ENCODE measurements around the gene LRRC61.

DNA sequence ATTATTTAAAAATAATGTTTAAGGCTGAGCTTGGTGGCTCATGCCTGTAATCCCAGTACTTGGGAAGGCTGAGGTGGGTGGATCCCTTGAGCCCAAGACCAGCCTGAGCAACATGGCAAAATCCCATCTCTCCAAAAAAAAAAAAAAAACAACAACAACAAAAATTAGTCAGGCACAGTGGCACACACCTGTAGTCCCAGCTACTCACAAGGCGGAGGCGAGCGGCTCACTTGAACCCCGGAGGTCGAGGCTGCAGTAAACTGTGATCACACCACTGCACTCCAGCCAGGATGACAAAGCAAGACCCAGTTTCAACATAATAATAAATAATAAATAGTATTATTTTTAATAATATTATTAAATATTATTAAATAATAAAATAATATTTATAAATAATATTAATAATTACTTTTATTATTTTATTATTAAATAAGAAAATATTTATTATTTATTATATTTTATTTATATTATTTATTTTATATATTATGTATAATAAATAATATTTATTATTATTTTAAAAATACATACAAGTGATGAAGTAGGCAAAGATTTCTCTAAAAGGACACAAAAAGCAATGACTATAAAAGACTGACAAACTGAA, 8.4 kb upstream of the LRRC61 start:
- no peak for TF ChIP-seq RAD21 (IDR thresholded peaks at IDR 0.05; ENCODE audit: low read length)
- TF ChIP-seq, protein P1, sequence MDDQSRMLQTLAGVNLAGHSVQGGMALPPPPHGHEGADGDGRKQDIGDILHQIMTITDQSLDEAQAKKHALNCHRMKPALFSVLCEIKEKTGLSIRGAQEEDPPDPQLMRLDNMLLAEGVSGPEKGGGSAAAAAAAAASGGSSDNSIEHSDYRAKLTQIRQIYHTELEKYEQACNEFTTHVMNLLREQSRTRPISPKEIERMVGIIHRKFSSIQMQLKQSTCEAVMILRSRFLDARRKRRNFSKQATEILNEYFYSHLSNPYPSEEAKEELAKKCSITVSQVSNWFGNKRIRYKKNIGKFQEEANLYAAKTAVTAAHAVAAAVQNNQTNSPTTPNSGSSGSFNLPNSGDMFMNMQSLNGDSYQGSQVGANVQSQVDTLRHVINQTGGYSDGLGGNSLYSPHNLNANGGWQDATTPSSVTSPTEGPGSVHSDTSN (IDR thresholded peaks at IDR 0.05): no peak
- TF ChIP-seq, protein P2, sequence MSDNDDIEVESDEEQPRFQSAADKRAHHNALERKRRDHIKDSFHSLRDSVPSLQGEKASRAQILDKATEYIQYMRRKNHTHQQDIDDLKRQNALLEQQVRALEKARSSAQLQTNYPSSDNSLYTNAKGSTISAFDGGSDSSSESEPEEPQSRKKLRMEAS (IDR thresholded peaks at IDR 0.05; ENCODE audit: low read depth): no peak
- TF ChIP-seq, protein P3, sequence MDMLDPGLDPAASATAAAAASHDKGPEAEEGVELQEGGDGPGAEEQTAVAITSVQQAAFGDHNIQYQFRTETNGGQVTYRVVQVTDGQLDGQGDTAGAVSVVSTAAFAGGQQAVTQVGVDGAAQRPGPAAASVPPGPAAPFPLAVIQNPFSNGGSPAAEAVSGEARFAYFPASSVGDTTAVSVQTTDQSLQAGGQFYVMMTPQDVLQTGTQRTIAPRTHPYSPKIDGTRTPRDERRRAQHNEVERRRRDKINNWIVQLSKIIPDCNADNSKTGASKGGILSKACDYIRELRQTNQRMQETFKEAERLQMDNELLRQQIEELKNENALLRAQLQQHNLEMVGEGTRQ (IDR thresholded peaks at IDR 0.05; ENCODE audit: borderline replicate concordance, low read depth, low read length): no peak
- no peak for TF ChIP-seq MXI1 (IDR thresholded peaks at IDR 0.05; ENCODE audit: low read depth, low read length)
- TF ChIP-seq NRF1 (IDR thresholded peaks at IDR 0.05; ENCODE audit: low read depth, low read length): no peak
- TF ChIP-seq, protein P4, sequence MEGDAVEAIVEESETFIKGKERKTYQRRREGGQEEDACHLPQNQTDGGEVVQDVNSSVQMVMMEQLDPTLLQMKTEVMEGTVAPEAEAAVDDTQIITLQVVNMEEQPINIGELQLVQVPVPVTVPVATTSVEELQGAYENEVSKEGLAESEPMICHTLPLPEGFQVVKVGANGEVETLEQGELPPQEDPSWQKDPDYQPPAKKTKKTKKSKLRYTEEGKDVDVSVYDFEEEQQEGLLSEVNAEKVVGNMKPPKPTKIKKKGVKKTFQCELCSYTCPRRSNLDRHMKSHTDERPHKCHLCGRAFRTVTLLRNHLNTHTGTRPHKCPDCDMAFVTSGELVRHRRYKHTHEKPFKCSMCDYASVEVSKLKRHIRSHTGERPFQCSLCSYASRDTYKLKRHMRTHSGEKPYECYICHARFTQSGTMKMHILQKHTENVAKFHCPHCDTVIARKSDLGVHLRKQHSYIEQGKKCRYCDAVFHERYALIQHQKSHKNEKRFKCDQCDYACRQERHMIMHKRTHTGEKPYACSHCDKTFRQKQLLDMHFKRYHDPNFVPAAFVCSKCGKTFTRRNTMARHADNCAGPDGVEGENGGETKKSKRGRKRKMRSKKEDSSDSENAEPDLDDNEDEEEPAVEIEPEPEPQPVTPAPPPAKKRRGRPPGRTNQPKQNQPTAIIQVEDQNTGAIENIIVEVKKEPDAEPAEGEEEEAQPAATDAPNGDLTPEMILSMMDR (IDR thresholded peaks at IDR 0.05): no peak
- no peak for TF ChIP-seq SIN3A (IDR thresholded peaks at IDR 0.05; ENCODE audit: borderline replicate concordance, low read depth, low read length)
- TF ChIP-seq GATA2 (CRISPR knock-in tag; IDR thresholded peaks at IDR 0.05): no peak
- no peak for TF ChIP-seq EZH2phosphoT487 (IDR thresholded peaks at IDR 0.05; ENCODE audit: borderline replicate concordance, low read depth)
- no peak for TF ChIP-seq ELF1 (IDR thresholded peaks at IDR 0.05)
- TF ChIP-seq, protein P5, sequence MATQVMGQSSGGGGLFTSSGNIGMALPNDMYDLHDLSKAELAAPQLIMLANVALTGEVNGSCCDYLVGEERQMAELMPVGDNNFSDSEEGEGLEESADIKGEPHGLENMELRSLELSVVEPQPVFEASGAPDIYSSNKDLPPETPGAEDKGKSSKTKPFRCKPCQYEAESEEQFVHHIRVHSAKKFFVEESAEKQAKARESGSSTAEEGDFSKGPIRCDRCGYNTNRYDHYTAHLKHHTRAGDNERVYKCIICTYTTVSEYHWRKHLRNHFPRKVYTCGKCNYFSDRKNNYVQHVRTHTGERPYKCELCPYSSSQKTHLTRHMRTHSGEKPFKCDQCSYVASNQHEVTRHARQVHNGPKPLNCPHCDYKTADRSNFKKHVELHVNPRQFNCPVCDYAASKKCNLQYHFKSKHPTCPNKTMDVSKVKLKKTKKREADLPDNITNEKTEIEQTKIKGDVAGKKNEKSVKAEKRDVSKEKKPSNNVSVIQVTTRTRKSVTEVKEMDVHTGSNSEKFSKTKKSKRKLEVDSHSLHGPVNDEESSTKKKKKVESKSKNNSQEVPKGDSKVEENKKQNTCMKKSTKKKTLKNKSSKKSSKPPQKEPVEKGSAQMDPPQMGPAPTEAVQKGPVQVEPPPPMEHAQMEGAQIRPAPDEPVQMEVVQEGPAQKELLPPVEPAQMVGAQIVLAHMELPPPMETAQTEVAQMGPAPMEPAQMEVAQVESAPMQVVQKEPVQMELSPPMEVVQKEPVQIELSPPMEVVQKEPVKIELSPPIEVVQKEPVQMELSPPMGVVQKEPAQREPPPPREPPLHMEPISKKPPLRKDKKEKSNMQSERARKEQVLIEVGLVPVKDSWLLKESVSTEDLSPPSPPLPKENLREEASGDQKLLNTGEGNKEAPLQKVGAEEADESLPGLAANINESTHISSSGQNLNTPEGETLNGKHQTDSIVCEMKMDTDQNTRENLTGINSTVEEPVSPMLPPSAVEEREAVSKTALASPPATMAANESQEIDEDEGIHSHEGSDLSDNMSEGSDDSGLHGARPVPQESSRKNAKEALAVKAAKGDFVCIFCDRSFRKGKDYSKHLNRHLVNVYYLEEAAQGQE (IDR thresholded peaks at IDR 0.05; ENCODE audit: low read depth, low read length): no peak
